Measurements from ENCODE around the gene SH3RF3.
A peak's percentile ranks its signal among the peaks of the same experiment; 100 is the strongest.
"Not testable (repeated sequence)": the region's sequence is repeated elsewhere in the genome, so short reads cannot be mapped to it uniquely, and the experiment has no call there.

The SH3RF3 gene

DNA sequence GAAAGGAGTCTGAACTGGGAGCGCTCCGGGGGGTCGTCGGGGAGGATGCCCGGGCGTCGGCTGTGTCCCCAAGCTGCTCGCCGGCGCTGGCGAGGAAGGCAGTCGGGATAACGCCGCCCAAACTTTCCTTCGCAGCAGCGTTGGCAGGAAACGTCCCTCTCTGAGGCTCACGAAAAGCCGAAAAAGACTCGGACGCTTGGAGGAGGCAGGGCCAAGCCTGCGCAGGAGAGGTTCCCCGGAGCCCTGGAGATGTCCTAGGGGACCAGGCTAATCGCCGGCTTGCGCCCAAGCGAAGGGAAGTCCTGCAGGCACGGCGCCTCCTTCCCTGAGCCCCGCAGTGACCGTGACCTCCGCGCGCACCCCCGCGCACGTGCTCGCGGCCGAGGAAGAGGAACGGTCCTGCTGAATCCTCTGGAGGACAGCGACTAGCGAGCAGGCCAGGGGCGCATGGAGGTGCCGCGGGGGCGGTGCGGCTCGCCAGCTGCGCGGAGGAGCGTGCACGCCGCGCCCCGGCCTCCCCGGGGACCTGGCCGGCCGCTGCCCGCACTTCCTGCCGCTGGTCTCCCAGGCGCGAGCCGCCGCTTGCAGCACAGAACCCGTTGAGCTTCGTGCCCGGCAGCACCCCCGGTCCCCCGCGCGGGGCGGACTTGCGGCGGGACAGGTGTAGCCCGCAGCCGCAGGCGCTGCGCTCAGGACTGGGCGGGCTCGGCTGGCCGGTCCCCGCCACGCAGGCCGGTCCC is at the start of gene SH3RF3:
Gene SH3RF3 (plus strand): TSS at position 590 of the 740 bp plus-strand sequence.
- DNase-seq: no peak

DNA sequence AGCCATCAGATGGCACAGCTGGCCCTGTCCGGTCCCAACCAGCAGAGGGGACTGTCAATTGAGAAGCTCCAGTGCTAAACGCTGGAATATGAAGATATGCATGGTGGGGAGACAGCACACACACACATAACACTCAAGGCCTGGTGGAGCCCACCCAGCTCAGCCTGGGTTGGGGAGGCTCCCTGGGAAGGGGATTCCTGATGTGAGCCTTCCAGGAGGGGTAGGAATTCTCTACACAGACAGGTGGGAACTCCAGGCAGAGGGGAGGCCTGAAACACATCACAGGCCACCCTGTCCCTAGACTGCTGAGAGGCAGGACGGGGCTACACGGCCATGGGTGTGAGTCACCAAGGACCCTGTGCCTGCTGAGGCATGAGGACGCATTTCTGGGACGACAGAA is 49.4 kb upstream of the SH3RF3 start:
- DNase-seq: no peak

- no peak for DNase-seq
These were observed 48.9 kb upstream of the SH3RF3 start for GRCh38 chr2:109080109-109080508.

GRCh38 chr2:109080757-109081156 is 48.2 kb upstream of the SH3RF3 start:
- DNase-seq: no peak

DNA sequence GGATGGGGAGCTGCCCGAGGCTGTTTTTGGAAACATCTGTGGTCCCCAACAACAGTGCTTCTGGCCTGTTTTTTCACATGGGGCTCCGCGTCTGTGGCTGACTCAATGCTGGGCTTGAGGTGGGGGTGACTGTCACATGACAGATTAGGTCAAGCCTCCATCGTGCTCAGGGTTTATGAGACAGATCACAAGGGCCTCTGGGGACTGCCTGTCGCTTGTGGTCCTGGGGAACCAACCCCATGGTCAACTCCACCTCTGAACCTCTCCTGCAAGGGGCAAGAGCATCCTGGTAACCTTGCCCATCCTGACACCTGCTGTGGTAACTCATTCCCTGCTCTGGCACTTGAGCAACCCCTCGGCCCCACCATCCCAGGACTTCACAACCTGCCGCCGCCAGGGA is 47.6 kb upstream of the SH3RF3 start:
- no peak for DNase-seq

GRCh38 chr2:109083771-109084170 is 45.2 kb upstream of the SH3RF3 start:
- no peak for DNase-seq

GRCh38 chr2:109084341-109084740 is 44.7 kb upstream of the SH3RF3 start:
- no peak for DNase-seq

GRCh38 chr2:109085912-109086742 is 42.9 kb upstream of the SH3RF3 start:
- DNase-seq: no peak

DNA sequence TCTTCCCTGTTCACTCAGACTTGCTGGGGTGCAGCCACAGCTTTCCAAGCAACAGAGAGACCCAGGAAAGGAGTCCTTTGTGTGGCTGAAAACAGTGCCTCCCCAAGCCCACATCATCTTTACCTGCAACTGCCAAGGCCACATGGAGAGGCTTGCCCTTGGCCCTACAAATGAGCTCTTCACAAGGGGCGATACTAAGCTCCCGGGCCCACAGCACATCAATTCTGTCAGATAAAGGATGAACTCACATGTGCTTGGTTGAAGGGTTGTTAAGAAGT is 42.3 kb upstream of the SH3RF3 start:
- no peak for DNase-seq

GRCh38 chr2:109087055-109087663 is 41.8 kb upstream of the SH3RF3 start:
- no peak for DNase-seq

DNA sequence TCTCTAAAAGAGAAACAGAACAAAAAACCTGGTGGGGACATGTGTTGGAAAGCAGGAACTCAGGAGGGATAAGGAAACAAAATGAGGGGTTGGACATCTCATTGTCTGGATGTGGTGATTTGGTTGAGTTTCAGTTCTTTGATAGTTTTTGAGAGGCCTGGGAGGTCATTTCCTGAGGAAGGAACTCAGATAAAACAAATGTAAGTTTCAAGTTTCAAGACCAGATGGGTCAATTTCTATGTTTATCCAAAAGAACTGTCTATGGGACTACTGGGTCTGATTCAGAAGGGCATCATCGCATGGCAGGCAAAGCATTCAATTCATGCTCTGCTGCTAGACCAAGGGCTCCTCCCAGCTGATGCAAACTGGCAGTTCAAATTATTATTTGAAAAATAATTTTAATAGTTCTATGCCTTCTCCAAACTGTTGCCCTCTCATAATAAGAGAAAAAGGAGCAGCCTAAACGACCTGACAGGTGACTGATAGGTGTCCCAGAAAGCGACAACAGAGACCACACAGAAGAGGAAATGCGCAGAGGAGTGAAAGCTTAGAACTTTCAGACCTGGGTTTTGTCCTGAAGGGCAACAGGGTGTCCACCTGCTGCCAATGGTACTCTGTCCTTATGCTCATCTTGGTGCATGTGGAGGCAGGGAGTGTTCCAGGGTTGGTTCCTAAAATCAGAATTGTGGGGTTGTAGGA is 39.3 kb upstream of the SH3RF3 start:
- DNase-seq: no peak

GRCh38 chr2:109091526-109091925 is 37.5 kb upstream of the SH3RF3 start:
- no peak for DNase-seq

- DNase-seq: no peak
These were observed 34.9 kb upstream of the SH3RF3 start for GRCh38 chr2:109094144-109094543.

- no peak for DNase-seq
These were observed 30.6 kb upstream of the SH3RF3 start for GRCh38 chr2:109098251-109098920.

GRCh38 chr2:109098921-109099273 is 30.1 kb upstream of the SH3RF3 start:
- DNase-seq: no peak

DNA sequence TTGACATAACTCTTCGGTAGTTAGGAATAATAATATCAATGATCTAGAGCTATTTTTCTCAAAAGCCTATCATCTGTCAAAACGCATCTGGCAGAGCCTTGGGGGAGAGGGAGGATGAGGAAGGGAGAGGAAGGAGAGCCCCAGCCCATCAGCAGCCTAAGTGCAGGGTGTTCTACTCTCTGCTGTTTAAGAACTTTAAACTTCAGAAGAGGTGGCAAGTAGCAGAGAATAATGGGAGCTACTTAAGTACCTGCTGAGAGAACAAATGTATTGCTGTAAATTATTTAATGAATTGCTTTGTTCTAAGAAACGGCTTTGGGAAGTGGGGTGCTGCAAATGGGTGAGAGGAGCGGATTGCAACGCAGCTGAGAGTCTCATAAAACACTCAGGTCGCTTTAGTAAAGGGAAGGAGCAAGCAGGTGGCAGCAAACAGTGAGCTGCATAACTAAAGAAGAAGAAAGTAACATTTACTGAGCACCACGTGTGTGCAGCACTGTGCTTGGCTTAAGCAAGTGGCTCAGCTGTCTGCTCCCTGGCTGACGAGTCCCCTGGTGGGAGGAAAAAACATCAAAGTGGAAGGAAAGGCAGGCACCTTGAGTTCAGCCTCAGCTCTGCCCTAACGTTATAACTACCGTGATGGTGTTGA is 26.3 kb upstream of the SH3RF3 start:
- DNase-seq: no peak

- no peak for DNase-seq
These were observed 23.9 kb upstream of the SH3RF3 start for GRCh38 chr2:109105113-109105512.

- no peak for DNase-seq
These were observed 20.3 kb upstream of the SH3RF3 start for GRCh38 chr2:109108740-109109139.

GRCh38 chr2:109109342-109109741 is 19.7 kb upstream of the SH3RF3 start:
- DNase-seq: no peak

DNA sequence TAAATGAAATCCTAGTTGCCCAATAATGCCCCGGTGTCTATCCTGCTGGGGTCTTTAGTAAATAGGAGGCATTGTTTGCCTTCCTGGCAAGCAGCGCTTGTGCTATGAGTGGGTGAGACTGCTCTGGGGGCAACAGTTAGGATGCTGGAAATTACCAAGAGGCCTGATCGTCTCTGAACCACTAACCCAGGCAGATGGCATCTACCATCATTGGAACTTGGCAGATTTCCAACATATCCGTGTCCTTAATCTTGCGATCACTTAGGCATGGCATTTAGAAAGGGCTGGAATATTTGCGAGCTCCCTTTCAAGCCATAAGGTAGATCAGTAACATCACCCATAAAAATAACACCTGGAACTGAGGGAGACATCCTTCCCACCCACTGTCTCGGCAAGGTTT is 18.8 kb upstream of the SH3RF3 start:
- DNase-seq: peak; percentile 19

DNA sequence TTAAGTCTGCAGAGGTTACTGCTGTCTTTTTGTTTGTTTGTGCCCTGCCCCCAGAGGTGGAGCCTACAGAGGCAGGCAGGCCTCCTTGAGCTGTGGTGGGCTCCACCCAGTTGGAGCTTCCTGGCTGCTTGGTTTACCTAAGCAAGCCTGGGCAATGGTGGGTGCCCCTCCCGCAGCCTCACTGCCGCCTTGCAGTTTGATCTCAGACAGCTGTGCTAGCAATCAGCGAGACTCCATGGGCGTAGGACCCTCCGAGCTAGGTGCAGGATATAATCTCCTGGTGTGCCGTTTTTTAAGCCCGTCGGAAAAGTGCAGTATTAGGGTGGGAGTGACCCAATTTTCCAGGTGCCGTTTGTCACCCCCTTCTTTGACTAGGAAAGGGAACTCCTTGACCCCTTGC is 11.8 kb upstream of the SH3RF3 start:
- not testable (repeated sequence) for DNase-seq

DNA sequence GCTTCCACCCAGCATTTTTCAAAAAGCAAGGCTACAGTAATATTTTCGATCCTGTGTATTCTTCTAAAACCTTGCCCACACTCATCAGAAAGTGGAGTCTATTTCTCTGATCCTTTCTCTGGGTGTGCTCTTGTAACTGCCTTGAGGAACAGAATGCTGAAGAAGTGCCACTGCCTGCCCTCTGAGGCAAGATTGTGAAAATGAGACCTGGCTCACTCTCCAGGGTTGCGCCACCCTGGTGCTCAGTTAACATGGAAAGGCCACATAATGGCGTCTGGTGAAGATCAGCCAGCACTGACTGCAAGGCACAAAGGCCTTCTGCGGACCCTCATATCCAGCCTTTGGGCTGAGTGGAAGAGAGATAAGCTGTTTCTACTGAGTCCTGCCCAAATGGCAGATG is 11.2 kb upstream of the SH3RF3 start:
- DNase-seq: no peak

DNA sequence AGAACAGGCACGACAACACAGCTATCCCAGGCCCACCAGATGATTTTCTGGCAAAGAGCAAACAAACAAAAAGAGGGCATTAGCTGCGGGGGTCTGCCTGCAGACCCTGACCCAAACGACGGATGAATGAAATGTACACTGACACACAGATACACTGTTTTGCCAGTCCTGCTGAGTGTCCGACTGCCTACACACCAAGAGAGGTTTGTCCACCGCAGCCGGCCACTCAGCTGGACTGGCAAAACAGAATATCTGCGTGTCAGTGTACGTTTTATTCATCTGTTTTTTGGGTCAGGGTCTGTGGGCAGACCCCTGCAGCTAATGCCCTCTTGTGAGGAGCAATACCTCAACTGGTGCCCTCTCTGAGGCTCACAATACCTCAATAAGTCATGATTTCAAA is 10.7 kb upstream of the SH3RF3 start:
- DNase-seq: no peak
